HepG2 (cell line): ENCODE measurements around the gene DCTN3. TPM values are rescaled to one million over a fixed set of nuclear protein-coding genes. Genes with fewer than 3 reads are reported as not detected.

Source experiments
- ATAC-seq: fragments of 200-7000 bp; cut with Tn5 transposase; 3 replicates; pipeline ENCODE4 v1.9.1; 2020; ENCODE audit warnings: mild to moderate bottlenecking, moderate library complexity
- BruUV-seq: library from RNA; stranded (reverse); fragments of 400-500 nt; replicated peaks from 2 replicates; lab custom pipeline; 2021; lab: Mats Ljungman, UMichigan
- CTCF ChIA-PET: fragments of 300-600 bp; formaldehyde crosslinking; extraction: SDS; loops from one replicate; lab custom pipeline; 2021; ENCODE audit warnings: low total read pairs, inconsistent platforms, low intra/inter-chr PET ratio; lab: Yijun Ruan, JAX
- POLR2A ChIA-PET: fragments of 350-600 bp; sonication (Branson Sonifier 250); formaldehyde crosslinking; loops from one replicate; lab custom pipeline; 2020; ENCODE audit warnings: antibody characterized with exemption, inconsistent platforms; lab: Yijun Ruan, JAX
- DNase-seq: peaks from one replicate; pipeline ENCODE4 v3.0.0-alpha.2; 2015; ENCODE audit warnings: low spot score
- FAIRE-seq: peaks from 3 replicates; lab custom pipeline; 2011; peaks lifted over from hg19 to GRCh38; lab: Jason Lieb, UNC
- H2AFZ ChIP-seq: one replicate; pipeline ENCODE4 v1.6.1; 2011; ENCODE audit warnings: low read length, inconsistent platforms
- H3K27ac ChIP-seq: fragments of 300-600 bp; 3 replicates; pipeline ENCODE4 v1.8.0; 2011; ENCODE audit warnings: mixed run types, mild to moderate bottlenecking, mixed read lengths, low read length, inconsistent platforms; ENCODE audit not compliant: insufficient read depth; ENCODE audit errors: extremely low read length
- H3K27me3 ChIP-seq, 2 experiments: fragments of 200-600 bp in 1 of 2; 2 replicates in 1 of 2; 3 replicates in 1 of 2; pipeline versions ENCODE4 v1.6.0 to v1.8.0; 2011; ENCODE audit warnings: low read length in 2 of 2, mild to moderate bottlenecking in 2 of 2, moderate library complexity in 2 of 2, inconsistent platforms in 1 of 2; ENCODE audit not compliant: insufficient read depth in 2 of 2, control insufficient read depth in 1 of 2
- H3K36me3 ChIP-seq, 2 experiments: fragments of 200-600 bp in 1 of 2; replicated peaks in 1 of 2; 2 replicates in 1 of 2; 3 replicates in 1 of 2; pipeline versions ENCODE4 v1.5.1 to v1.8.0; 2011; ENCODE audit warnings: low read length in 2 of 2, inconsistent platforms in 1 of 2; ENCODE audit not compliant: insufficient read depth in 2 of 2, control insufficient read depth in 1 of 2
- H3K4me1 ChIP-seq: 2 replicates; pipeline ENCODE4 v1.5.1; 2012; ENCODE audit warnings: low read length, inconsistent platforms; ENCODE audit not compliant: insufficient read depth
- H3K4me2 ChIP-seq: 2 replicates; pipeline ENCODE4 v1.6.0; 2011; ENCODE audit warnings: low read depth, low read length, inconsistent platforms
- H3K4me3 ChIP-seq, 3 experiments: fragments of 200-600 bp in 1 of 3; sonication (generic), shearing (Covaris generic) in 1 of 3; replicated peaks in 1 of 3; 2 replicates each; pipeline ENCODE4 v1.5.1; 2011 to 2016; ENCODE audit warnings: low read length in 3 of 3, inconsistent platforms in 2 of 3, low read depth in 2 of 3, mild to moderate bottlenecking in 2 of 3, control low read depth in 1 of 3, mixed read lengths in 1 of 3; ENCODE audit not compliant: insufficient read depth in 1 of 3
- H3K79me2 ChIP-seq: one replicate; pipeline ENCODE4 v1.6.1; 2011; ENCODE audit warnings: low read length, inconsistent platforms; ENCODE audit not compliant: insufficient read depth
- H3K9ac ChIP-seq: 2 replicates; pipeline ENCODE4 v1.6.0; 2011; ENCODE audit warnings: mild to moderate bottlenecking, low read depth, low read length, inconsistent platforms; ENCODE audit not compliant: insufficient read depth
- H3K9me3 ChIP-seq: 2 replicates; pipeline ENCODE4 v1.5.1; 2012; ENCODE audit warnings: mild to moderate bottlenecking, low read length
- H4K20me1 ChIP-seq: 2 replicates; pipeline ENCODE4 v1.6.0; 2011; ENCODE audit warnings: inconsistent platforms, mild to moderate bottlenecking, low read length, moderate library complexity; ENCODE audit not compliant: insufficient read depth
- ELF4 ChIP-seq: sonication (generic); formaldehyde crosslinking; IDR thresholded peaks from 2 replicates; pipeline ENCODE4 v1.5.0; 2020; ENCODE audit warnings: missing genetic modification reagents, mild to moderate bottlenecking, moderate library complexity, borderline replicate concordance
- MAZ ChIP-seq, 2 experiments: sonication (generic) in 1 of 2; formaldehyde crosslinking in 1 of 2; IDR thresholded peaks; 2 replicates each; pipeline versions ENCODE4 v1.5.0 to v1.6.1; 2012 to 2020; ENCODE audit warnings: low read depth in 2 of 2, mild to moderate bottlenecking in 2 of 2, borderline replicate concordance in 1 of 2, improper control_type of control experiment in 1 of 2, low read length in 1 of 2, missing genetic modification reagents in 1 of 2, moderate library complexity in 1 of 2
- NFE2L2 ChIP-seq: fragments of 150-350 bp; IDR thresholded peaks from 2 replicates; pipeline ENCODE4 v1.6.1; 2014; ENCODE audit warnings: low read length
- TEAD3 ChIP-seq: optimal IDR thresholded peaks from 2 replicates; pipeline ENCODE3; 2016; ENCODE audit warnings: borderline replicate concordance
- ZBTB42 ChIP-seq: sonication (generic); formaldehyde crosslinking; IDR thresholded peaks from 2 replicates; pipeline ENCODE4 v1.5.0; 2020; ENCODE audit warnings: mild to moderate bottlenecking, missing genetic modification reagents
- ZNF615 ChIP-seq: sonication (generic); formaldehyde crosslinking; IDR thresholded peaks from 2 replicates; pipeline ENCODE4 v1.5.0; 2020; ENCODE audit warnings: mild to moderate bottlenecking, missing genetic modification reagents, borderline replicate concordance
- ZNF772 ChIP-seq: sonication (generic); formaldehyde crosslinking; IDR thresholded peaks from 2 replicates; pipeline ENCODE4 v1.5.0; 2020; ENCODE audit warnings: mild to moderate bottlenecking, missing genetic modification reagents
- in situ Hi-C: cut with HindIII; loops from 2 replicates; pipeline ENCODE4 v1.10.0; 2017; ENCODE audit warnings: low pct_unique_long_range_greater_than_20kb; ENCODE audit not compliant: extremely low pct_ligation_motif_present
- intact Hi-C: fragments of 100-400 bp; cut with micrococcal nuclease; formaldehyde crosslinking; loops from one replicate; pipeline ENCODE4 v1.10.0; 2022; ENCODE audit not compliant: unreplicated experiment
- polyA plus RNA-seq, 8 experiments: library from polyadenylated mRNA; depleted of rRNA in 3 of 8; stranded (reverse) in 7 of 8; unstranded in 1 of 8; fragments of >200 nt; fragmentation: Illumina TruSeq in 4 of 8; extraction: Trizol in 4 of 8; gene quantifications; 2 replicates each; pipeline versions ENCODE4 v1.2.1 to v1.2.3, GENCODE V29; 2011 to 2016; ENCODE audit warnings: low read depth in 4 of 8, missing spikeins in 1 of 8, mixed read lengths in 1 of 8; ENCODE audit not compliant: insufficient read depth in 1 of 8
- total RNA-seq, 5 experiments: library from RNA; depleted of rRNA; stranded (reverse); fragments of >200 nt; fragmentation: Illumina TruSeq; extraction: Trizol; gene quantifications; 2 replicates each; pipeline ENCODE4 v1.2.3, GENCODE V29; 2016; ENCODE audit warnings: low read depth in 1 of 5
- TF ChIP-seq, protein P1 (sequence below): sonication (generic); formaldehyde crosslinking; IDR thresholded peaks from 2 replicates; pipeline ENCODE4 v1.5.0; 2020; ENCODE audit warnings: mild to moderate bottlenecking, missing genetic modification reagents
- TF ChIP-seq, protein P2 (sequence below): sonication (generic); formaldehyde crosslinking; IDR thresholded peaks from 2 replicates; pipeline ENCODE4 v1.4.0; 2020; ENCODE audit warnings: missing genetic modification reagents, low read depth, mild to moderate bottlenecking, borderline replicate concordance
- TF ChIP-seq, protein P3 (sequence below): IDR thresholded peaks from 2 replicates; pipeline ENCODE4 v1.6.1; 2016; ENCODE audit warnings: low read depth, missing genetic modification reagents, missing compliant biosample characterization

DCTN3 gene
- total and polyA plus RNA-seq, 2 of the 13 experiments (the other 11 are each of a cell fraction or from before 2014, with no cell fraction given): 27.4 to 34.5 TPM

DNA sequence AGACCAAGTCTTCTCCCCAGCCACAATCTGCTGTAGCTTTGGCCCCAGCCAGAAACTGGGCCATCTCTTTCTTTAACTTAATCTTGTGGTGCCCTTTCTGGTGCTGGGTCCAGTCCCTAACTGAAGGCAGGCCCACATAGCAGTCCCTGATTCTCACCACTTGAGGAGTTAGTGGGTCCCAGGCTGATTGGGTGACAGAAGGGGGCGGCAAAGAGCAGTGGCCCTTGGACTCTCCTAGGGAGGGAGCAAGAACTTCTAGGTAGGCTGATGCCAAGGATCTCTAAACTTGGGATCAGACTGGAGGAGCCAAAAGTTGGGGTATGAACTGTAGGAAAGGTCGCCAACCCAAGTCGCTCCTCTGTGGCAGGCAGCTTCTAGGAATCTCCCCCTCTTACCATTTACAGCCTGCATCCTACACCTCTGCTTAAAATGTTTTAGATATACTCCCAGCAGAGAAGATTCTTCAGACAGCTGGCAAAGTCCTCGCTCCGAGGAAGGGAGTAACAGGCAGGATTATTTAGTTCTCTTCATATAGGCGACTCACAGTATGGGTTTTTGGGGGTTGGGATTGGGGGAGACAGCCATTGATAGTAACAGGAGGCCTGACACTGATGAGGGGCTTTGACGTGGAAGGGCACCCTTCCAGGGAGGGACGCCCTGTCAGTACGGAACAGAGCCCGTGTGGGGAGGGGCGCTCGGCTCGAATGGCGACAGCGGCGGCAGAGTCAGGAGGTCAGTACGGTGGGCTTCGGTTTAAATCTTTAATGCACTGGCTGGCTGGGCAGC lies 44.2 kb upstream of the DCTN3 start (continued):
- peak; percentile 32; the same call in 1 of the 2 replicates for TF ChIP-seq MAZ (IDR thresholded peaks at IDR 0.05; ENCODE audit: borderline replicate concordance, low read depth, low read length)
- no peak for TF ChIP-seq MAZ (CRISPR knock-in tag; IDR thresholded peaks at IDR 0.05; ENCODE audit: low read depth)
- TF ChIP-seq, protein P1, sequence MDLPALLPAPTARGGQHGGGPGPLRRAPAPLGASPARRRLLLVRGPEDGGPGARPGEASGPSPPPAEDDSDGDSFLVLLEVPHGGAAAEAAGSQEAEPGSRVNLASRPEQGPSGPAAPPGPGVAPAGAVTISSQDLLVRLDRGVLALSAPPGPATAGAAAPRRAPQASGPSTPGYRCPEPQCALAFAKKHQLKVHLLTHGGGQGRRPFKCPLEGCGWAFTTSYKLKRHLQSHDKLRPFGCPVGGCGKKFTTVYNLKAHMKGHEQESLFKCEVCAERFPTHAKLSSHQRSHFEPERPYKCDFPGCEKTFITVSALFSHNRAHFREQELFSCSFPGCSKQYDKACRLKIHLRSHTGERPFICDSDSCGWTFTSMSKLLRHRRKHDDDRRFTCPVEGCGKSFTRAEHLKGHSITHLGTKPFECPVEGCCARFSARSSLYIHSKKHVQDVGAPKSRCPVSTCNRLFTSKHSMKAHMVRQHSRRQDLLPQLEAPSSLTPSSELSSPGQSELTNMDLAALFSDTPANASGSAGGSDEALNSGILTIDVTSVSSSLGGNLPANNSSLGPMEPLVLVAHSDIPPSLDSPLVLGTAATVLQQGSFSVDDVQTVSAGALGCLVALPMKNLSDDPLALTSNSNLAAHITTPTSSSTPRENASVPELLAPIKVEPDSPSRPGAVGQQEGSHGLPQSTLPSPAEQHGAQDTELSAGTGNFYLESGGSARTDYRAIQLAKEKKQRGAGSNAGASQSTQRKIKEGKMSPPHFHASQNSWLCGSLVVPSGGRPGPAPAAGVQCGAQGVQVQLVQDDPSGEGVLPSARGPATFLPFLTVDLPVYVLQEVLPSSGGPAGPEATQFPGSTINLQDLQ (CRISPR knock-in tag): no peak
- TF ChIP-seq, protein P2, sequence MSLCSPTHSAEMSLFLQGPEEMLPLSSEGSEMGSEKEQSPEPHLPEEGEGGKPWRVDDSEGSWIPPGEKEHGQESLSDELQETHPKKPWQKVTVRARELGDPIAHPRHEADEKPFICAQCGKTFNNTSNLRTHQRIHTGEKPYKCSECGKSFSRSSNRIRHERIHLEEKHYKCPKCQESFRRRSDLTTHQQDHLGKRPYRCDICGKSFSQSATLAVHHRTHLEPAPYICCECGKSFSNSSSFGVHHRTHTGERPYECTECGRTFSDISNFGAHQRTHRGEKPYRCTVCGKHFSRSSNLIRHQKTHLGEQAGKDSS (CRISPR knock-in tag): no peak

DNA sequence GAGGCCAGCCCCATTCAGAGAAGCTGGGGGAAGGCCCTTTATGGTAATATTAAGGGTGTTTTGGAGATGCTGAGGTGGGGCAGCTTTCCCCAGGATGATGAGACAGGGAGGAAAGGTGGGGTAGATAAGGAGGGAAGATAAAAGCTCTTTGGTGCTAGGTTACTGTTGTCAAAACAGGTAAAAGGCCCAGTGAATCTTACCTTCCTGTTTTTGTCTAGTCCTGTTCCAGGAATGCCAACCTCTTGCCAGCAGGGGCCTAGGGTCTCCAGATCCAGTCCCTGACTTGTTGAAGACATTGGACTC lies 43.0 kb upstream of the DCTN3 start:
- ChIA-PET POLR2A (interaction anchor here (2.4 to 4.9 kb wide), 2 partner anchors 17 to 26 kb away, joined by 13 to 40 read pairs; partner anchors contain the start of genes GALT and SIGMAR1), CTCF (interaction anchor here (0.9 to 3.3 kb wide), 2 partner anchors 11 to 39 kb away, joined by 3 to 22 read pairs; no protein-coding TSS in a partner anchor)
- DNase-seq (no peak), ATAC-seq (no peak), FAIRE-seq (no peak)
- no peaks in the 10 kb centered on the region for H3K27me3 ChIP-seq
- no peak overlapping the region for H3K9ac ChIP-seq
- no TSS peak for BruUV-seq
- H3K4me1 ChIP-seq: peaks cover 24% of the 10 kb centered on the region
- no peak overlapping the region for H3K4me2 ChIP-seq
- no peaks in the 10 kb centered on the region for H3K9me3 ChIP-seq
- H3K4me3 ChIP-seq: no peak overlapping the region
- H3K27ac ChIP-seq: no peak overlapping the region
- no peaks in the 10 kb centered on the region for H4K20me1 ChIP-seq
- in situ Hi-C loops (no loop called here), intact Hi-C loops (no loop called here)
- H3K36me3 ChIP-seq: no peaks in the 10 kb centered on the region
- TF ChIP-seq ELF4 (CRISPR knock-in tag): no peak
- no peak for TF ChIP-seq ZBTB42 (CRISPR knock-in tag)
- TF ChIP-seq TEAD3 (CRISPR knock-in tag): no peak
- TF ChIP-seq ZNF615: no peak
- TF ChIP-seq ZNF772 (CRISPR knock-in tag): no peak
- TF ChIP-seq NFE2L2: no peak
- TF ChIP-seq, protein P3, sequence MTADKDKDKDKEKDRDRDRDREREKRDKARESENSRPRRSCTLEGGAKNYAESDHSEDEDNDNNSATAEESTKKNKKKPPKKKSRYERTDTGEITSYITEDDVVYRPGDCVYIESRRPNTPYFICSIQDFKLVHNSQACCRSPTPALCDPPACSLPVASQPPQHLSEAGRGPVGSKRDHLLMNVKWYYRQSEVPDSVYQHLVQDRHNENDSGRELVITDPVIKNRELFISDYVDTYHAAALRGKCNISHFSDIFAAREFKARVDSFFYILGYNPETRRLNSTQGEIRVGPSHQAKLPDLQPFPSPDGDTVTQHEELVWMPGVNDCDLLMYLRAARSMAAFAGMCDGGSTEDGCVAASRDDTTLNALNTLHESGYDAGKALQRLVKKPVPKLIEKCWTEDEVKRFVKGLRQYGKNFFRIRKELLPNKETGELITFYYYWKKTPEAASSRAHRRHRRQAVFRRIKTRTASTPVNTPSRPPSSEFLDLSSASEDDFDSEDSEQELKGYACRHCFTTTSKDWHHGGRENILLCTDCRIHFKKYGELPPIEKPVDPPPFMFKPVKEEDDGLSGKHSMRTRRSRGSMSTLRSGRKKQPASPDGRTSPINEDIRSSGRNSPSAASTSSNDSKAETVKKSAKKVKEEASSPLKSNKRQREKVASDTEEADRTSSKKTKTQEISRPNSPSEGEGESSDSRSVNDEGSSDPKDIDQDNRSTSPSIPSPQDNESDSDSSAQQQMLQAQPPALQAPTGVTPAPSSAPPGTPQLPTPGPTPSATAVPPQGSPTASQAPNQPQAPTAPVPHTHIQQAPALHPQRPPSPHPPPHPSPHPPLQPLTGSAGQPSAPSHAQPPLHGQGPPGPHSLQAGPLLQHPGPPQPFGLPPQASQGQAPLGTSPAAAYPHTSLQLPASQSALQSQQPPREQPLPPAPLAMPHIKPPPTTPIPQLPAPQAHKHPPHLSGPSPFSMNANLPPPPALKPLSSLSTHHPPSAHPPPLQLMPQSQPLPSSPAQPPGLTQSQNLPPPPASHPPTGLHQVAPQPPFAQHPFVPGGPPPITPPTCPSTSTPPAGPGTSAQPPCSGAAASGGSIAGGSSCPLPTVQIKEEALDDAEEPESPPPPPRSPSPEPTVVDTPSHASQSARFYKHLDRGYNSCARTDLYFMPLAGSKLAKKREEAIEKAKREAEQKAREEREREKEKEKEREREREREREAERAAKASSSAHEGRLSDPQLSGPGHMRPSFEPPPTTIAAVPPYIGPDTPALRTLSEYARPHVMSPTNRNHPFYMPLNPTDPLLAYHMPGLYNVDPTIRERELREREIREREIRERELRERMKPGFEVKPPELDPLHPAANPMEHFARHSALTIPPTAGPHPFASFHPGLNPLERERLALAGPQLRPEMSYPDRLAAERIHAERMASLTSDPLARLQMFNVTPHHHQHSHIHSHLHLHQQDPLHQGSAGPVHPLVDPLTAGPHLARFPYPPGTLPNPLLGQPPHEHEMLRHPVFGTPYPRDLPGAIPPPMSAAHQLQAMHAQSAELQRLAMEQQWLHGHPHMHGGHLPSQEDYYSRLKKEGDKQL (CRISPR knock-in tag): no peak
- H2AFZ ChIP-seq: no peak overlapping the region
- no peaks in the 10 kb centered on the region for H3K79me2 ChIP-seq
